Measurements from ENCODE around the gene CLDN5. TPM values are rescaled to one million over a fixed set of nuclear protein-coding genes. Genes with fewer than 3 reads are reported as not detected.

The CLDN5 gene
- total and polyA plus RNA-seq, 2 donors (not counting 1 experiment from before 2014, with no cell fraction given): not detected

GRCh38 chr22:19503367-19503766 is 20.8 kb downstream of the CLDN5 start:
- Histone ChIP-seq H4K20me1 (ENCODE audit: control insufficient read depth, insufficient read depth, low read length, poor library complexity, severe bottlenecking) (no peaks in the 10 kb centered on the region), H3K9me3 (ENCODE audit: control extremely low read depth in 1 of 3, control insufficient read depth in 2 of 3, insufficient read depth in 1 of 3, low read length in 2 of 3) (no peaks in the 10 kb centered on the region), H3K4me2 (replicated peaks; ENCODE audit: low read depth, low read length, poor library complexity, severe bottlenecking) (no peak overlapping the region), H3K79me2 (ENCODE audit: control insufficient read depth, insufficient read depth, low read length) (no peaks in the 10 kb centered on the region), H2AFZ (ENCODE audit: insufficient read depth, low read depth, low read length, poor library complexity, severe bottlenecking) (no peak overlapping the region), H3K4me3 (ENCODE audit: control extremely low read depth in 1 of 5, extremely low read depth in 1 of 5, insufficient read depth in 1 of 5, low read depth in 2 of 5, low read length in 4 of 5) (no peak overlapping the region), H3K9ac (ENCODE audit: low read length) (no peak overlapping the region), H3K4me1 (ENCODE audit: control insufficient read depth in 2 of 2, insufficient read depth in 2 of 2, low read length in 2 of 2) (peaks cover 0 to 6% of the 10 kb centered on the region in 2 donors), H3K36me3 (replicated peaks in 1 of 2; ENCODE audit: control extremely low read depth in 1 of 2, control insufficient read depth in 1 of 2, extremely low read depth in 1 of 2, insufficient read depth in 2 of 2, low read length in 1 of 2) (no peaks in the 10 kb centered on the region), H3K27me3 (replicated peaks in 1 of 4; ENCODE audit: control extremely low read depth in 1 of 4, control insufficient read depth in 3 of 4, insufficient read depth in 4 of 4, low read length in 3 of 4) (no peaks in the 10 kb centered on the region), H3K27ac (ENCODE audit: low read length in 2 of 2) (no peak overlapping the region)
- 75% methylated on average over 2 of the region's 7 CpGs for WGBS (ENCODE audit: insufficient coverage)
- Mint-ChIP-seq H3K27ac (no peak overlapping the region), H3K9me3 (ENCODE audit: insufficient read depth) (no peaks in the 10 kb centered on the region), H3K4me3 (no peak overlapping the region), H3K4me1 (peaks cover 5% of the 10 kb centered on the region), H3K27me3 (no peaks in the 10 kb centered on the region)
- no peak for DNase-seq
- no peak for TF ChIP-seq CTCF (IDR thresholded peaks at IDR 0.05)
- TF ChIP-seq EZH2 (IDR thresholded peaks at IDR 0.05; ENCODE audit: borderline replicate concordance, insufficient read depth, low read depth, low read length, poor library complexity, severe bottlenecking): no peak
- no peak for ATAC-seq (ENCODE audit: low read depth)
- ChIA-PET POLR2A (no interaction called here), CTCF (interaction anchor here (0.7 to 1.4 kb wide), 2 partner anchors 127 to 220 kb away, joined by 3 read pairs; no protein-coding TSS in a partner anchor)
- intact Hi-C loops (cut with micrococcal nuclease): no loop called here

GRCh38 chr22:19501897-19502447 is 22.2 kb downstream of the CLDN5 start:
- H2AFZ ChIP-seq (ENCODE audit: insufficient read depth, low read depth, low read length, poor library complexity, severe bottlenecking): no peak overlapping the region
- no peak for DNase-seq
- TF ChIP-seq EZH2 (IDR thresholded peaks at IDR 0.05; ENCODE audit: borderline replicate concordance, insufficient read depth, low read depth, low read length, poor library complexity, severe bottlenecking) (no peak), CTCF (IDR thresholded peaks at IDR 0.05) (no peak)
- H3K36me3 ChIP-seq (replicated peaks in 1 of 2; ENCODE audit: control extremely low read depth in 1 of 2, control insufficient read depth in 1 of 2, extremely low read depth in 1 of 2, insufficient read depth in 2 of 2, low read length in 1 of 2): no peaks in the 10 kb centered on the region
- intact Hi-C loops (cut with micrococcal nuclease): no loop called here
- no peak for ATAC-seq (ENCODE audit: low read depth)
- no peak overlapping the region for H3K4me3 ChIP-seq (ENCODE audit: control extremely low read depth in 1 of 5, extremely low read depth in 1 of 5, insufficient read depth in 1 of 5, low read depth in 2 of 5, low read length in 4 of 5)
- H3K4me1 Mint-ChIP-seq: peaks cover 5% of the 10 kb centered on the region
- ChIA-PET POLR2A (no interaction called here), CTCF (interaction anchor here (1.4 kb wide), 1 partner anchor 128 kb away, joined by 3 read pairs; no protein-coding TSS in a partner anchor)
- H3K79me2 ChIP-seq (ENCODE audit: control insufficient read depth, insufficient read depth, low read length): no peaks in the 10 kb centered on the region
- no peak overlapping the region for H3K9ac ChIP-seq (ENCODE audit: low read length)
- no peaks in the 10 kb centered on the region for H3K9me3 Mint-ChIP-seq (ENCODE audit: insufficient read depth)
- H4K20me1 ChIP-seq (ENCODE audit: control insufficient read depth, insufficient read depth, low read length, poor library complexity, severe bottlenecking): no peaks in the 10 kb centered on the region
- H3K4me2 ChIP-seq (replicated peaks; ENCODE audit: low read depth, low read length, poor library complexity, severe bottlenecking): no peak overlapping the region
- no peak overlapping the region for H3K27ac Mint-ChIP-seq
- no peak overlapping the region for H3K27ac ChIP-seq (ENCODE audit: low read length in 2 of 2)
- H3K27me3 Mint-ChIP-seq: no peaks in the 10 kb centered on the region
- no CpG with 5 or more reads among the region's 3 CpGs for WGBS (ENCODE audit: insufficient coverage)
- no peaks in the 10 kb centered on the region for H3K27me3 ChIP-seq (replicated peaks in 1 of 4; ENCODE audit: control extremely low read depth in 1 of 4, control insufficient read depth in 3 of 4, insufficient read depth in 4 of 4, low read length in 3 of 4)
- H3K4me3 Mint-ChIP-seq: no peak overlapping the region
- peaks cover 0 to 6% of the 10 kb centered on the region in 2 donors for H3K4me1 ChIP-seq (ENCODE audit: control insufficient read depth in 2 of 2, insufficient read depth in 2 of 2, low read length in 2 of 2)
- H3K9me3 ChIP-seq (ENCODE audit: control extremely low read depth in 1 of 3, control insufficient read depth in 2 of 3, insufficient read depth in 1 of 3, low read length in 2 of 3): no peaks in the 10 kb centered on the region
